Neuronal stem cell (in vitro differentiated cells): ENCODE measurements around the gene CYP2A7.

ENCODE experiments used
- DNase-seq: peaks from one replicate; pipeline ENCODE4 v3.0.0-alpha.2; 2013; ENCODE audit warnings: low spot score
- H2AFZ ChIP-seq: one replicate; pipeline ENCODE4 v1.6.1; 2013; ENCODE audit warnings: mild to moderate bottlenecking, low read length, inconsistent platforms
- H2AK5ac ChIP-seq: 2 replicates; pipeline ENCODE4 v1.6.1; 2013; ENCODE audit warnings: low read depth, mild to moderate bottlenecking, inconsistent platforms, low read length, moderate library complexity, mixed read lengths
- H2BK120ac ChIP-seq: 2 replicates; pipeline ENCODE4 v1.6.1; 2013; ENCODE audit warnings: low read depth, mild to moderate bottlenecking, inconsistent platforms, low read length, moderate library complexity, mixed read lengths
- H2BK12ac ChIP-seq: one replicate; pipeline ENCODE4 v1.6.1; 2013; ENCODE audit warnings: low read length, inconsistent platforms
- H2BK15ac ChIP-seq: 2 replicates; pipeline ENCODE4 v1.6.1; 2013; ENCODE audit warnings: mild to moderate bottlenecking, low read length, inconsistent platforms, mixed read lengths
- H2BK5ac ChIP-seq: one replicate; pipeline ENCODE4 v1.6.1; 2013; ENCODE audit warnings: inconsistent platforms, mild to moderate bottlenecking, low read length, moderate library complexity
- H3K14ac ChIP-seq: one replicate; pipeline ENCODE4 v1.6.1; 2013; ENCODE audit warnings: low read length, inconsistent platforms
- H3K18ac ChIP-seq: 2 replicates; pipeline ENCODE4 v1.6.1; 2013; ENCODE audit warnings: low read length, inconsistent platforms
- H3K23ac ChIP-seq: 2 replicates; pipeline ENCODE4 v1.6.1; 2013; ENCODE audit warnings: low read depth, mild to moderate bottlenecking, mixed read lengths, low read length, inconsistent platforms; ENCODE audit not compliant: poor library complexity
- H3K27ac ChIP-seq: replicated peaks from 3 replicates; pipeline ENCODE4 v1.5.1; 2013; ENCODE audit warnings: low read length, inconsistent platforms
- H3K27me3 ChIP-seq, 3 experiments: 2 replicates each; pipeline ENCODE4 v1.6.1; 2013; ENCODE audit warnings: low read length in 3 of 3, mild to moderate bottlenecking in 2 of 3, inconsistent platforms in 1 of 3, low read depth in 1 of 3, mixed read lengths in 1 of 3, moderate library complexity in 1 of 3; ENCODE audit not compliant: control insufficient read depth in 3 of 3, insufficient read depth in 3 of 3
- H3K36me3 ChIP-seq, 2 donors: replicated peaks in 1 of 2; 2 replicates each; pipeline ENCODE4 v1.6.1; 2013; ENCODE audit warnings: low read length in 2 of 2; ENCODE audit not compliant: control insufficient read depth in 2 of 2, insufficient read depth in 2 of 2
- H3K4ac ChIP-seq: 2 replicates; pipeline ENCODE4 v1.6.1; 2013; ENCODE audit warnings: inconsistent platforms, mild to moderate bottlenecking, low read length, moderate library complexity
- H3K4me1 ChIP-seq, 2 donors: 1 replicate in 1 of 2; 2 replicates in 1 of 2; pipeline ENCODE4 v1.6.1; 2013; ENCODE audit warnings: low read length in 2 of 2, low read depth in 1 of 2; ENCODE audit not compliant: control insufficient read depth in 2 of 2, insufficient read depth in 1 of 2
- H3K4me2 ChIP-seq: one replicate; pipeline ENCODE4 v1.6.1; 2013; ENCODE audit warnings: mild to moderate bottlenecking, low read length, inconsistent platforms; ENCODE audit not compliant: insufficient read depth, poor library complexity, severe bottlenecking
- H3K4me3 ChIP-seq, 2 donors: 2 replicates each; pipeline ENCODE4 v1.5.1; 2013; ENCODE audit warnings: low read length in 2 of 2, mild to moderate bottlenecking in 2 of 2, inconsistent platforms in 1 of 2, moderate library complexity in 1 of 2
- H3K79me1 ChIP-seq: one replicate; pipeline ENCODE4 v1.6.1; 2013; ENCODE audit warnings: low read depth, mild to moderate bottlenecking, inconsistent platforms, low read length, moderate library complexity
- H3K9ac ChIP-seq: one replicate; pipeline ENCODE4 v1.6.1; 2013; ENCODE audit warnings: mild to moderate bottlenecking, low read depth, low read length, inconsistent platforms; ENCODE audit not compliant: poor library complexity
- H3K9me3 ChIP-seq, 2 donors: replicated peaks in 1 of 2; 2 replicates each; pipeline versions ENCODE3 to v1.6.1; 2013; ENCODE audit warnings: low read length in 2 of 2, mild to moderate bottlenecking in 2 of 2, inconsistent platforms in 1 of 2, low read depth in 1 of 2, mixed read lengths in 1 of 2, moderate library complexity in 1 of 2; ENCODE audit not compliant: control insufficient read depth in 2 of 2, insufficient read depth in 1 of 2
- H4K8ac ChIP-seq: one replicate; pipeline ENCODE4 v1.6.1; 2013; ENCODE audit warnings: low read depth, mild to moderate bottlenecking, inconsistent platforms, low read length, moderate library complexity
- H4K91ac ChIP-seq: one replicate; pipeline ENCODE4 v1.6.1; 2013; ENCODE audit warnings: low read length, low read depth, mild to moderate bottlenecking, inconsistent platforms; ENCODE audit not compliant: poor library complexity
- WGBS, 2 donors: extraction: QIAGEN DNeasy Blood & Tissue Kit; methylation state at CpG; one replicate each; pipeline ENCODE4 v1.1.7; 2013; ENCODE audit warnings: missing lambda C conversion rate in 2 of 2, mixed read lengths in 1 of 2; ENCODE audit not compliant: insufficient read length in 2 of 2, insufficient replicate concordance in 1 of 2; ENCODE audit errors: extremely low coverage in 2 of 2; 5-methylcytosine and 5-hydroxymethylcytosine counted together

CYP2A7 gene

GRCh38 chr19:40896418-40896796, 14.4 kb upstream of the CYP2A7 start:
- no peak overlapping the region for H3K9ac ChIP-seq
- H3K4me1 ChIP-seq, result no peaks in the 10 kb centered on the region
- no peak overlapping the region for H2AFZ ChIP-seq
- no peak overlapping the region for H3K4me3 ChIP-seq
- H3K9me3 ChIP-seq, result no peaks in the 10 kb centered on the region
- H3K27me3 ChIP-seq, result peaks cover 0 to 4% (median 0%) of the 10 kb centered on the region in 3 experiments
- H2BK5ac ChIP-seq, result no peak overlapping the region
- DNase-seq, result no peak
- H4K8ac ChIP-seq, result no peak overlapping the region
- H2BK12ac ChIP-seq, result no peak overlapping the region
- H3K18ac ChIP-seq, result no peak overlapping the region
- no peak overlapping the region for H4K91ac ChIP-seq
- H3K79me1 ChIP-seq, result no peaks in the 10 kb centered on the region
- no peak overlapping the region for H2BK15ac ChIP-seq
- no peak overlapping the region for H3K4ac ChIP-seq
- H3K36me3 ChIP-seq, result no peaks in the 10 kb centered on the region
- no peak overlapping the region for H3K27ac ChIP-seq
- no peak overlapping the region for H2AK5ac ChIP-seq
- no peak overlapping the region for H3K14ac ChIP-seq
- no CpG with 5 or more reads among the region's 5 CpGs for WGBS, 2 donors
- H3K4me2 ChIP-seq, result no peak overlapping the region
- no peak overlapping the region for H3K23ac ChIP-seq
- no peak overlapping the region for H2BK120ac ChIP-seq

DNA sequence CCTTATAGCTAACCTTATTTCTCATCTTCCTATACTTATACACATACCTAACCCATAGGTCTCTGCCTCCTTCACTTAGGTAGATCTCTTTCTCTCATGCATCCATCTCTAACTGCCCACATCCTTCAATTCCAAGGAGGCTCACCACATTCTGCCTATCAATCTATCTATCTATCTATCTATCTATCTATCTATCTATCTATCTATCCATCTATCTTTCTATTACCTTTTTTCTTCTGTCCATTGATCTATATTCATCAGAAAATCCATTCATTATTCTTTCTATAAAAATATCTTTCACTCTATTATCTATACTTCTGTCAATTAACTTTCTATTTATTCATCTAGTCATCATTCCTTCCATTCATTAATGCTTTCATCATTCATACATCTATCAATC, 11.1 kb upstream of the CYP2A7 start:
- Histone ChIP-seq H3K4me2 (no peak overlapping the region), H2BK12ac (no peak overlapping the region), H3K4ac (no peak overlapping the region), H2AK5ac (no peak overlapping the region), H3K18ac (no peak overlapping the region), H3K14ac (no peak overlapping the region), H2AFZ (no peak overlapping the region), H3K9ac (no peak overlapping the region), H3K79me1 (peaks cover 1% of the 10 kb centered on the region), H3K36me3 (no peaks in the 10 kb centered on the region), H3K9me3 (no peaks in the 10 kb centered on the region), H3K27me3 (peaks cover 0 to 4% (median 0%) of the 10 kb centered on the region in 3 experiments), H2BK5ac (no peak overlapping the region), H3K4me1 (no peaks in the 10 kb centered on the region), H2BK15ac (no peak overlapping the region), H2BK120ac (no peak overlapping the region), H3K23ac (no peak overlapping the region), H4K8ac (no peak overlapping the region), H4K91ac (no peak overlapping the region), H3K4me3 (no peak overlapping the region), H3K27ac (no peak overlapping the region)
- DNase-seq, result no peak

DNA sequence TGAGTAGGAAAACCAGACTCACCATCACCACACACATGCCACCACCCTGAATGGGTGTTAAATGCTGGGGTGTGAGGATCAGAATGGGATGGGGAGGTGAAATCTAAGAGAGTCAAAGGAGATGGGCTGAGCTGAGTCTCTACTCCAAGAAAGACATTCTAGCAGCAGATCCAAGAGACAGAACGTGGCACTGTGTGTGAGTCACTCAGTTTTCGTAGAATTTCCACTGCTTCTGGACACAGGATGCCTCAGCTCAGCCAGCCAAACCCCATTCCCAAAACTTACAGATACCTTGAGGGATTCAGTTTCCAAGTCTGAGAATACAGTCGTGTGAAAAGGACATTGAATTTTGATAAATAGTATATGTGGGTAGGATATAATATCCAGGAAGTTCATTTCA, 7.3 kb upstream of the CYP2A7 start:
- Histone ChIP-seq H3K4me1 (no peaks in the 10 kb centered on the region), H3K27ac (no peak overlapping the region), H3K9ac (no peak overlapping the region), H2BK12ac (no peak overlapping the region), H3K14ac (no peak overlapping the region), H3K27me3 (no peaks in the 10 kb centered on the region), H3K4me2 (no peak overlapping the region), H3K23ac (no peak overlapping the region), H3K4me3 (no peak overlapping the region), H3K79me1 (peaks cover 1% of the 10 kb centered on the region), H2BK5ac (no peak overlapping the region), H3K18ac (no peak overlapping the region), H3K4ac (no peak overlapping the region), H2BK120ac (no peak overlapping the region), H4K8ac (no peak overlapping the region), H2BK15ac (no peak overlapping the region), H3K9me3 (no peaks in the 10 kb centered on the region), H3K36me3 (no peaks in the 10 kb centered on the region), H2AK5ac (no peak overlapping the region), H4K91ac (no peak overlapping the region), H2AFZ (no peak overlapping the region)
- WGBS, 2 donors, result no CpG with 5 or more reads among the region's 3 CpGs
- DNase-seq, result no peak

DNA sequence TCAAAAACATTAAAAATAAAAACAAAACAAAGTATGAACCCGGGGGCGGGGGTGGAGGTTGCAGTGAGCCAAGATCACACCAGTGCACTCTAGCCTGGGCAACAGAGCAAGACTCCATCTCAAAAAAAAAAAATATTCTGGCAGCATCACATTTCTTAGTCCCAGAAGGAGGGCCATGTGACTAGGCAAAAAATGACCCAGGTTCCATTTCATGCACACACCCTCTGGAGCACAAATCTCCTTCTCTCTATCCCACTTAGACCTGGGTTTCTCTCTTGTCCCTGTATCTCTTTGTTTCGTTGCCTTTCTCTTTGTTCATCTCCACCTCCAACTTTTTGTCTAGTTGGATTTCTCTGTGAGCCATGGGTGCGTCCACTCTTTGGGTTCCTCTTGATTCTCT, 6.2 kb upstream of the CYP2A7 start:
- Histone ChIP-seq H3K4ac (no peak overlapping the region), H3K18ac (no peak overlapping the region), H2AFZ (no peak overlapping the region), H3K4me1 (no peaks in the 10 kb centered on the region), H3K36me3 (no peaks in the 10 kb centered on the region), H3K4me3 (no peak overlapping the region), H3K27me3 (no peaks in the 10 kb centered on the region), H3K23ac (no peak overlapping the region), H2BK5ac (no peak overlapping the region), H2BK15ac (no peak overlapping the region), H2AK5ac (no peak overlapping the region), H4K8ac (no peak overlapping the region), H2BK120ac (no peak overlapping the region), H3K4me2 (no peak overlapping the region), H2BK12ac (no peak overlapping the region), H4K91ac (no peak overlapping the region), H3K79me1 (peaks cover 1% of the 10 kb centered on the region), H3K9ac (no peak overlapping the region), H3K27ac (no peak overlapping the region), H3K9me3 (no peaks in the 10 kb centered on the region), H3K14ac (no peak overlapping the region)
- WGBS, 2 donors, result no CpG with 5 or more reads among the region's 4 CpGs
- DNase-seq, result no peak
